Activated T-helper 1 cell treated with anti-CD3 and anti-CD28 coated beads, Interleukin-2, amount 50 U/mL, for 16 hours (primary cell): ENCODE measurements around the gene C19orf67.

ENCODE experiments used
- DNase-seq, 2 donors: peaks; one replicate each; pipeline ENCODE4 v3.0.0-alpha.2; 2020; ENCODE audit warnings: low read depth in 1 of 2, low spot score in 1 of 2

The C19orf67 gene

DNA sequence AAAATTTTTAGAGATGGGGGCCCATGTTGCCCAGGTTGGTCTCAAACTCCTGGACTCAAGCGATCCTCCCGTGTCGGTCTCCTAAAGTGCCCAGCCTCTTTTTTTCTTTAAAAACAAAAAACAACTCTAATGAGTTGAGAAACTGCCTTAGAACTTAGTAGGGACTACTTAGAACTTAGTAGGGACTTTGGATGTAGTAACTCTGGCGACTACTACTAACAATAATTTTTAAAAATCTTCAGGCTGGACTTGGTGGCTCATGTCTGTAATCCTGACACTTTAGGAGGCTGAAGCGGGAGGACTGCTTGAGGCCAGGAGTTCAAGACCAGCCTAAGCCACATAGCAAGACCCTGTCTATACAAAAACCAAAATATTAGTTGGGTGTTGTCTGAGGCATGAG, 515 bp upstream of the C19orf67 start:
- no peak for DNase-seq

DNA sequence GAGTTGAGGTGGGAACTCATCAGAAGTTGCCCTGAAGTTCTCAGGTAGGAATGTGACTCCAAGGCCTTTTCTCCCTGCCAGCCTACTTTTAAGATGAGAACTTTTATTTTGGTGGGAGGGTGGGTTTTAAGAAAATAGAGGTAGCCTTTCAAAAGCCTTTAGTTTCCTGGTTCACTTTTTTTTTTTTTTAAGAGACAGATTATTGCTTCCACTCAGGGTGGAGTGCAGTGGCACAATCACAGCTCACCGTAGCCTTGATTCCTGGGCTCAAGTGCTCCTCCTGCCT, 3.0 kb downstream of the C19orf67 start:
- DNase-seq: no peak

DNA sequence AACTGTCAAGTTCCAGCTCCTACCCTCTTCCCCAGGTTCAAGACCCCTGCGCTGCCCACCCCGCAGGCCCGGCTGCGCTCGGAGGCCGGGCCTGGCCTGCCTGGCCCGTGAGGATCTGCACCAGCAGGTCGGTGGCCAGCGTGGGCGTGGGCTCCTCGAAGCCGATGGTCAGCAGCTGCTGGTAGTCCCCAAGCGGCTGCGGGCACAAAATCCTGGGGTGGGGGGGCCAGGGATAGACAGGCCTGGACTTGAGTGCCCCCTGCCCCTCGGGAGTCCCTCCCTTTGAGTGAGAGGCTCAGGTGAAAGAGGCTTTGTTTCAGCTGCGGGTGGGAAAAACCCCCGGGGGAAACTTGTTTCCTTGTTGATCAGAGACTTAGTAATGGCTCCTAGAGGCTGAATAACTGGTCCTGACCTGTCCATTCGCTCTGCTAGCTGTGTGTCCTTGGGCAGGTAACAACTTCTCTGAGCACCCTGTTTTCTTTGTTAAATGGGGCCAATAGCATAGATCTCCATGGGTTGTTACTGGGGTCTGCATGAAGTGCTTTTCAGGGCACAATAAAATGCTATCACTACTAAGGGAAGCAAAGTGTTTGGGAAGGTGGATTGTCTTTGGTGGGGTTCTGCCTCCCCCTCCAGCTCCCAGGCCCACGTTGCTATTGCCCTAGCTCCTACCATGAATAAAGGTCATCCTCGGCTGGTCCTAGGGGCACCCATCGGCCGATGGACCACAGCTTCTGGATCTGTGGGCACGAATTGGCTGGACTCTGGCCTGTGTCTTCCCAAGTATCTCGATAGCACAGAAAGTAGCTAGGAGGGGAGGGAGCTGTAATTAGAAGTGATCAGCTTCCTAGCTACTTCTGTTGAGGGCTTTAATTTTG, 3.5 kb downstream of the C19orf67 start:
- no peak for DNase-seq

DNA sequence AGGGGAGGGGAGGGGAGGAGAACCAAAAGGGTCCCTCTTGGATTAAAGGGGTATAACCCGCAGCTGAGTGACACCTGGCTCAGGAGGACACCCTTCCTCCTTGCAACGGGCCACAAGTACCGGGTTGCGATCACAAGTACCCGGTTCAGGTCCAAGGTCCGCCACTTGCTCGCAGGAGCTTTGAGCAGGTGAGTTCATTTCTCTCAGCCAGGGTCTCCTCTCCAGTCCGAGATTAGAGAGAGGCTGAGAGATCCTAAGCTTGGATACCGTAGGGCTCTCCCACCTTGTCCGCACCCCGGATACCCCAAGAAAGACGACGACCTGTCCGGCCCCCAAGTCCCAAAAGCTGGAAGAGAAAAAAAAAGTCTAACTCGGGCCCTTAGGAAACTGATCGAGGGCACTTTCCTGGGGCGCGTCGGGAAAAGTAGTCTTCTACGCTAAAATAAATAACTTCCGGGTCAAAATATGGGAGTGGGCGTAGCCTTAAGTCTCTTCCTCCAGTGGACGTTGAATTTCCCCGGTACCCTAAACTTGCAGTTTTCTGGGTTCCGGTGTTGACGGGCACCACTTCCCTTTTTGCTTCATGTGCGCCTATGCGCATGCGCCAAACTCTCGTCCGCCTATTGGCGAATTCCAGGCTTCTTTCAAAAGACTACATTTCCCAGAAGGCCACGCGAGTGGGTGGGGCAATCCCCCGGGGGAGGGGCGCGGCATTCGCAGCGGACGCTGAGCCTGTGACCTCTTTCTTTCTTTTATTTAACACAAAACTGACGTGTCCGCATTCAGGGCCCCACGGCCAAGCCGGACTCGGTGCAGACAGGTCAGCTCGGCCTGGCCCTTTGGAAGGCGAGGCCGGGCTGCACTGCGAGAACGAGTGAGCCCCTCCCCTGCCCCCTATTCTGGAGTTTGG, 4.4 kb downstream of the C19orf67 start:
- peak; percentile 98 for DNase-seq

DNA sequence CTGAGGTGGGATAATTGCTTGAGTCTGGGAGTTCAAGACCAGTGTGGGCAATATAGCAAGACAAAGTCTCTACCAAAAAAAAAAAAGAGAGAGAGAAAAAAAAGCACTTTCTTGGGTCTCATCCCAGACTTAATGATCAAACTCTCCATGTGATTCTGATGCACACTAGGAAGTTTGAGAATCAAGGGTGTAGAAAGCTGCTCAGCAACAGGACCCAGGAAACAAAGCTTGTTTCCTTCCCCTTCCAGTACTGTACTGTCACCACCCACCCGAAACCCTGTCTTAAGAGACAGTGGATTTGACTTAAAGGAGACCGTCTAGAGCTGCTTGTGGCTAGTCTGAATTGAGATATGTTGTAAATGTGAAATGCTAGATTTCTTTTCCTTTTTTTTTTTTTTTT, 7.2 kb downstream of the C19orf67 start:
- no peak for DNase-seq

DNA sequence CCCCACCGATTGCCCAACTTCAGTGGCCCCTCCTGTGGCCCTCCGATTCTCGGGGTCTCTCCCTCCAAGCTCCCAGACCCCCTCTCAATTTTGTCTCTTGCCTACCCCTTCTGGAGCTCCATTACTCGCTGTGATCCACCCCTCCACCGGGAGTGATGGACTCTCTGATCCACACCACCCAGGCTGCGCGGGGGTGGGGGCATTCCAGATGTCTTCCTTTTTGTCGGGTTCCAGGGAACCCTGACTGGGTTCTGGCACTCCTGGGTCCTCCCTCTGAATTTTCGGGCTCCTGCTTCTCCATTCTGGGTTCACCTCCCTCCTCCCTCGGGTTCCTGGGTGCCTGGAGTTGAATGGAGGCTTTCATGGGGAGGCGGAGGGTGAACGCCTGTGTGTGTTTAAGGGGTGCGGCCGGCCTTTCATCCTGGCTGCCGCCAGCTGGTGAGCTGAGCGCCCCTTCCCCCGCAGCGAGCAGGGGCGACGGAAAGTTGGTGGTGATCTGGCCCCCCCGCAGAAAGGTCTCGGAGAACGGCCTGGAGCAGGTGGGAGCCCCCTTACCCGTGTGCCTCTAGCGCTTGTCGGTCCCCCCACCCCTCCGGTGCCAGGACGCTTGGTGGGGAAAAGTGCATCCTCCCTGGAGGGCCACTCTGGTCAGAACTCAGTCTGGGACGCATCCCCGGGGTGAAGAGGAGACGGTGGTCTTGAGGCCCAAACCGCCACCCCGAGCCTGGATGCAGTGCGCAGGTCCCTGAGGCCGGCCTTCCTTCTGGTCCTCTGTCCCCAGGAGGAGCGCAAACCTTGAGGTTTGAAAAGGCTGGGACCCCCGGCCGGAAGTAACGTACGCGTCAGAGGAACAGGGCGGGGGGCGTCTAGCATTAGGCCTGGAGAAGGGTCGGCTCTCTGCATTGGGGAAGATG, 11.4 kb downstream of the C19orf67 start:
- no peak for DNase-seq

DNA sequence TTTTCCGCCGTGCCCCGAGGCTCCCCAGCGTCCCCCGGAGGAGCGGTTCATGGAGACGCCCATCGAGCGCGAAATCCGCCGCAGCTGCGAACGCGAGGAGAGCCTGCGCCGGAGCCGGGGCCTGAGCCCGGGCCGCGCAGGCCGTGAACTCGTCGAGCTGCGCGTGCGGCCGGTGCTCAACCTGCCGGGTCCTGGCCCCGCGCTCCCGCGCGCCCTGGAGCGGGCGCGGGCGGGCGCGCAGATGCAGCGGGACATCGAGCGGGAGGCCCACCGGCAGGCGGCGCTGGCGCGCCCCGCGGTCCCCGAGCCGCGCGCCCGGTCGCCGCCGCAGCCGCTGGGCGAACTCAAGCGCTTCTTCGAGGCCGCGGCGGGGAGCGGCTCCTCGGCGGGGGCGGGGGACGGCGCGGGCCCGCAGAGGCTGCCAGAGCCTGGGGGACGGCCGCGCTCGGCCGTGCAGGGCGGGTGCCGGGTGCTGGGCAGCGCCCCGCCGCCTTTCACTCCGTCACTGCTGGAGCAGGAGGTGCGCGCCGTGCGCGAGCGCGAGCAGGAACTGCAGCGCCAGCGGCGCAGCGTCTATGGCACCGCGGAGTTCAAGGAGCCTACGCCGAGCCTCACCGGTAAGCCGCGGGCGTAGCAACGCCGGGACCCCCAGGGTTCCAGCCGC, 12.2 kb downstream of the C19orf67 start:
- DNase-seq: peak; percentile 52 to 68

DNA sequence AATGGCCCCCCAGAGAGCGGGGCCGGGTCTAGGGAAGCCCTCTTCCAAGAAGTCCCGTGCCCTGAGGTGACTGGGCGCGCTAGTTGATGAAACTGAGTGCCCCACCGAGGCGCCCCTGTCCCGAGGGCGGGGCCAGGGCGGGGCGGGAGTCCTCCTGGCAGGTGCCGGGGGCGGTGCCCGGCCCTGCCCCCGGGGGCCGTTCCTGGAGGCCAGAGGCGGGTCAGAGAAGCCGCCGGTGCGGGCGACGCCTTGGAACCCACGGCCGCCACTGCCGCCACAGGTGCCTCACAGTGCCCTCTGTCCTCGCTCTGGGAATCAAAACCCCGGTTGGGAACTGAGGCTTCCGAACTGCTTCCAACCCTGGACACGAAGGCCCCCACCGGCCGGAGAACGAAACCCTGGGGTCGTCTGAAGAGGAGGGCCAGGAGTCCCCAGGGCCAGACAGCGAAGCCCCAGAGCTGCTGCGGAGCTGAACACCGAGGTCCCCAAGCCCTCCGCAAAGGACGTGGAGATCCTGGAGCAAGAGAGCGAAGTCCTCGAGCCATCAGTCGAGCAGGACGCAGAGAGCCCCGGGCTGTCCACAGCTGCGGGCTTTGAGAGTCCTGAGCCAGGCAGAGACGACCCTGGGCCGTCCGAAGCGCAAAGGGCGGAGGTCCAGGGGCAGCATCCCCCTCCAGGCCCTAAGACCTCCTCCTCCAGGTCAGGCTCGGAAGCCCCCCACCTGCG, 12.9 kb downstream of the C19orf67 start, which contains the start of gene MISP3:
MISP3 (plus strand) TSS at position 252 of the 726 bp plus-strand sequence. CDS start 524 bp downstream, outside the sequence.
- no peak for DNase-seq

DNA sequence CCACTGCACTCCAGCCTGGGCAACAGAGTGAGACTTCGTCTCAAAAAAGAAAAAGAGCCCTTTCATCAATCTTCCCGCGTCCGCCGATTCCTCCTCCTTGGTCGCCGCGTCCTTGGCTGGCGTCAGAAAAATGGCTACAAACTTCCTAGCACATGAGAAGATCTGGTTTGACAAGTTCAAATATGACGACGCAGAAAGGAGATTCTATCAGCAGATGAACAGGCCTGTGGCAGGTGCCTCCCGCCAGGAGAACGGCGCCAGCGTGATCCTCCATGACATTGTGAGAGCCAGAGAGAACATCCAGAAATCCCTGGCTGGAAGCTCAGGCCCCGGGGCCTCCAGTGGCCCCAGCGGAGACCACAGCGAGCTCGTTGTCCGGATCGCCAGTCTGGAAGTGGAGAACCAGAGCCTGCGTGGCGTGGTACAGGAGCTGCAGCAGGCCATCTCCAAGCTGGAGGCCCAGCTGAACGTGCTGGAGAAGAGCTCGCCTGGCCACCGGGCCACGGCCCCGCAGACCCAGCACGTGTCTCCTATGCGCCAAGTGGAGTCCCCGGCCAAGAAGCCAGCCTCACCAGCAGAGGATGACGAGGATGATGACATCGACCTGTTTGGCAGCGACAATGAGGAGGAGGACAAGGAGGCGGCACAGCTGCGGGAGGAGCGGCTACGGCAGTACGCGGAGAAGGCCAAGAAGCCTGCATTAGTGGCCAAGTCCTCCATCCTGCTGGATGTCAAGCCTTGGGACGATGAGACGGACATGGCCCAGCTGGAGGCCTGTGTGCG, 15.1 kb downstream of the C19orf67 start:
- DNase-seq: no peak

DNA sequence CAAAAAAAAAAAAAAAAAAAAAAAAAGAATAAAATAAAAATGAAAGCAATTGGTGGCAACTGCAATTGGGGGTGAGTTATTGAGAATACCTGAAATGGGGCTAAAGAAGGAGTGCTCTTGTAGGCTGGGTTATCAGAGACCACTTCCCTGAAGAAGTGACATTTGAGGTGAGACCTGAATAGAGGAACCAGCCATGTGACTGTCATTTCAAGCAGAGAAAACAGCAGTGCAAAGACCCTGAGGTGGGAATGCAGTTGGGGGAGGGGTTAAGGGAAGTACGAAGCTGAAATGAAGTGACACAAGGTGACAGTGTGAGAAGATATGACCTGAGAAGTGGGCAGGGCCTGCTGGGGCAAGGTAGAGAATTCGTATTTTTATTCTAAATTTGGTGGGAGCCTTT, 19.4 kb downstream of the C19orf67 start:
- DNase-seq: no peak

DNA sequence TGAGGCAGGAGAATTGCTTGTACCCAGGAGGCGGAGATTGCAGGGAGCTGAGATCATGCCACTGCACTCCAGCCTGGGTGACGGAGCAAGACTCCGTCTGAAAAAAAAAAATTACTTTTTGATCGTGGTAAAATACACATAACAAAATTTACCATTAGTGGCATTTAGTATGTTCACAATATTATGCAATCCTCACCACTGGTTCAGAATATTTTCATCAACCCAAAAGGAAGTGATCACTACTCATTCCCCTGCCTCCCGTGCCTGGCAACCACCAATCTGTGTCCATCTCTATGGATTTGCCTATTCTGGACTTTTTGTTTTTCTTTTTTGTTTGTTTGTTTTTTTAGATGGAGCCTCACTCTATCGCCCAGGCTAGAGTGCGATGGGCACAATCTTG, 22.5 kb downstream of the C19orf67 start:
- no peak for DNase-seq

DNA sequence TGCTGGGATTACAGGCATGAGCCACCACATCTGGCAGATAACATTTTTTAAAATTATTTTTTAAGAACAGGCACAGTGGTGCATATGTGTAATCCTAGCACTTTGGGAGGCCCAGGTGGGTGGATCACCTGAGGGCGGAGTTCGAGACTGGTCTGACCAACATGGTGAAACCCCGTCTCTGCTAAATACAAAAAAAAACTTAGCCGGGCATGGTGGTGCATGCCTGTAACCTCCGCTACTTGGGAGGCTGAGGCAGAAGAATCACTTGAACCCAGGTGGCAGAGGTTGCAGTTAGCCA, 23.1 kb downstream of the C19orf67 start:
- no peak for DNase-seq

DNA sequence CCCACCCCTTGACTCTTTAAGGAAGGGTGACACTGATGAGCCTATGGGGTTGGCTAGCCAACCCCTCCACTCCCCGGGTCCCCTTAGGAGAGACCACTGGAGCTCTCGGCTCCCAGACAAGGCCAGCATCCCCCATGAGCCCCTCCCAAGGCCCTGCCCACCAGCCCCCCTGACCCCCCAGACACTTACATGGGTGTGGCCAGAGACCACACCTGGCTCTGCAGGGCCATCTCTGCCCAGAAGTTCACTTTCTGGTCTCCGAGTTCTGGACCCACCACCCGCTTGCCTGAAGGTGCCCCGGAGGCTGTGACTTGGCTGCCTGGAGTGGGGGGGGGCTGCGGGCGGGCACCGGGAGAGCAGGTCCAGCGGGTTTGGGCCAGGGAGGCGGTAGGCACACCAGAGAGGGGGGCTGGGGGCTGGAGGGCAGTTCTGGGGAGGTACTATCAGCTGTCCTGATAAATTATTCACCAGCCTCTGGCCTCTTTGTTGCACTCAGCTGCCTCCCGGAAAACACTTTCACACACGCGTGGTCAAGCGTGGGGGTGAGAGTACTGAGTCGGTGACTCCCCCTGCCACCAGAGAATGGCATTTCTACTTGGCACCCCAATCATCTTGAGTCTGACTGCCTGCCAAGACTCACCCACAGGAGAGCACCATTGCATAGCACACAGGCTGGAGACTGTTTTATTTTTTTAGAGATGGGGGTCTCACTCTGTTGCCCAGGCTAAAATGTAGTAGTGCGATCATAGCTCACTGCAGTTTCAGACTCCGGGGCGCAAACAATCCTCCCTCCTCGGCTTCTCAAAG, 23.6 kb downstream of the C19orf67 start, which contains the start of gene PALM3:
PALM3 (minus strand) TSS at position 326 of the 807 bp plus-strand sequence; CDS start at position 230, 96 bp downstream.
- no peak for DNase-seq

DNA sequence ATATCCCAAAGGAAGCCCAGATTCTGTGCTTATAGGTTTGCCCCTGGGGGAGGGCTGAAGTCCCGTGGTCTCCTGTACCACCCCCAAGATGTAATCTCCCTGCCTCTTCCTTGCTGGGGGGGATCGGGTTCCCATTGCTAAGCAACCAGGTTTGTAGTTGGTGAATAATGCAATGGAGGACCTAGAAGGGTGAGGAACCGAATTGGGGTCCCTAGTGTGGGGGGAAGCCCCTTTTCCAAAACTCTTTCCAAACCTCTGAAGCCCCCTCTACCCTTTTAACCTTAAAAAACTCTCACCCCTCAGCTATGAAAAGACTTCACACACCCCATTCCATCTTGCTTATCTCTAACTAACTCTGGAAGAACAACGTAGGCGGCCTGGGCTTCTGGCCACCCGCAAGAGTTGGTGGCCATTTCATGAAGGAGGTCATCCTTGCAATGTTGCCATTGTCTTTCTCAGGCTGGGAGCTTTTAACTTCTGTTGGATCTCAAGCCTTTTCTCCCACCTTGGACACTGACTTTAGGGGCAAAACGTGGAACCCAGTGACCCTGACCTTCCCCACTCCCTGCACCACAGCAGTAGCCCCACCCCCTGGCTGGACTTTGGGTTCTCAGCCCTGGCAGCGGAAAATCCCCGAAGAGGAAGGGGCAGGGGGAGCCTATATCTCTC, 24.4 kb downstream of the C19orf67 start:
- no peak for DNase-seq

DNA sequence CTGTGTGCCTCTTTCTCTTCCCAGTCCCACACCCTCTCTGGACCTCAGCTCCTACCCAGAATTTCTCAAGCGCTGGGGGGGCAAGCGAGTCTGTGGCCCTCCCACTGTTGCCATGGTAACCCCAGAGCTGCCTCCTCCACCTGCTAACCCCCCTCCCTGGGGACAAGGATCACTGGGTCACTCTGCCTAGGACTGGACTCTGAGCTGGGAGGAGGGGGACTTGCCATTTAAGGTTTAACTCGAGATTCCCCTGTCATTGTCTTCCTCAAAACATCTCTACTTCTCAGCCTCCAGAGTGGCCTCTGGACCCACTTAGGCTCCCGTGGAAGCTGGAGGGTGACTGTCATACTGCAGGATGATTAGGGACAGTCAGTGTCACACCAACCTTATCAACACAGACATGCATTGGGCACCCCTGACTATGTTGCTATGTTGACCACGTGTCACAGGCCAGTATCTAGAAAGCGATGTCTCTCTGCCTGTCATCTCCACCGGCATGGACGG, 25.9 kb downstream of the C19orf67 start:
- no peak for DNase-seq

DNA sequence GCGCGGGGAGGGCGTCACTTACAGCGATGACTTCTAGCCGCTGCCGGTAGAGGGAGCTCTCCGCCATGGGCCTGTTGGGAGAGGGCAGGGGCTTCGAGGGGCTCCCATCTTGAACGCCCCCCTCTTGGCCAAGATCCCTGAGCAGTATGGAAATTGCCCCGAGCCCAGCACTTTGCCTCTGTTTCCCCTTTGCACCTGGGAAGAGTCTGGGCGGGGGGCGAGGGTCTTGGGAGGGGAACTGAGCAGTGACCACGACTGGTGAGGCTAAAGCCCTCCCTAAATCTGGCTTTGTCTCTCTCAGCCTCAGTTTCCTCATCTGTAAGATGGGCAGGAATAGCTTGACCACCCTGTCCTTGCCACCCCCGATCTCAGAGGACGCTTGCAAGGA, 26.5 kb downstream of the C19orf67 start:
- DNase-seq: no peak

DNA sequence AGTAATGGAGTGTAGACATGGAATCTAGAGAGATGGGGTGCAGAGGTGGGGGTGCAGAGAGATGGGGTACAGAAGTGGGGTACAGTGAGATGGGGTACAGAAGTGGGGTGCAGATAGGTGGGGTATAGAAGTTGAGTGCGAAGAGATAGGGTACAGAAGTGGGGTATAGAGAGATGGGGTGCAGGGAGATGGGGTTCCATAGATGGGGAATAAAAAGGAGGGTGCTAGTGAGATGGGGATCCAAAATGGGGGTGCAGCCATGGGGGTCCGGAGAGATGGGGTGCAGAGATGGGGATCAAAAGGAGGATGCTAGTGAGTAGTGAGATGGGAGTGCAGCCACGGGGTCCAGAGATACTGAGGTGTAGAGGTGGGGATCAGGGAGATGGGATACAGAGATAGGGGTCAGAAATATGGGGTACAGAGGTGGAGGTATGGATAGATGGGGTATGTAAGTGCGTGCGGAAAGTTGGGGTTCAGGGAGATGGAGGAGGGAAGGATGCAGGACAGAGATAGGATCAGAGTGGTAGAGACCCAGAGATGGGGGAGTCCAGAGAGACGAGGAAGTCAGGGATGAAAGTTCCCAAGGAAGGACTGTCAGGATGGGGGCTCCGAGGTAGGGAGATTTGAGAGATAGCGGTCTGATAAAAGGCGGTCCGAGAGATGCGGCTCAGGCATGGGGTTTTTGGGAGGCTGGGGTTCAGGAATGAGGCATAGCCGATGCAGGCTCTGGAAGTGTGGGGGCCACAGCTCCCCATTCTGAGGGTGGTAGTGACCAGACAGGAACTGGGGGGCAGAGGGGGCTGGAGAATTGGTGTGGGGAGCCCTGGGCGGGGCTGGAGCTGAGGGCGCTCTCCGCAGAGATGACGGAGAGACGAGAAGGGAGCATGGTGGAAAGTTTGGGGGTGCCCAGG, 27.1 kb downstream of the C19orf67 start:
- no peak for DNase-seq
